ENCODE measurements around the gene NLRX1. TPM values are rescaled to one million over a fixed set of nuclear protein-coding genes. Genes with fewer than 3 reads are reported as not detected.
"Not testable (repeated sequence)": the region's sequence is repeated elsewhere in the genome, so short reads cannot be mapped to it uniquely, and the experiment has no call there.

Gene NLRX1
- total RNA-seq, 1 donor from 2014 or later, result 14.7 TPM

GRCh38 chr11:119166368-119167076, 2.0 kb upstream of the NLRX1 start:
- H3K4me3 ChIP-seq (ENCODE audit: low read depth, low read length), result no peak overlapping the region
- no peak for TF ChIP-seq CTCF (conservative IDR thresholded peaks at IDR 0.05; ENCODE audit: low read depth, low read length)
- DNase-seq (ENCODE audit: low read depth), result peak; percentile 41

GRCh38 chr11:119167077-119167458, 1.5 kb upstream of the NLRX1 start:
- not testable (repeated sequence) for H3K4me3 ChIP-seq (ENCODE audit: low read depth, low read length); DNase-seq (ENCODE audit: low read depth)

- no peak for TF ChIP-seq CTCF (conservative IDR thresholded peaks at IDR 0.05; ENCODE audit: low read depth, low read length)
- no peak overlapping the region for H3K4me3 ChIP-seq (ENCODE audit: low read depth, low read length)
- no peak for DNase-seq (ENCODE audit: low read depth)
These were observed 592 bp upstream of the NLRX1 start for GRCh38 chr11:119167933-119168332.

- H3K4me3 ChIP-seq (ENCODE audit: low read depth, low read length), result peak overlapping the region; percentile 73
- no peak for DNase-seq (ENCODE audit: low read depth)
- no peak for TF ChIP-seq CTCF (conservative IDR thresholded peaks at IDR 0.05; ENCODE audit: low read depth, low read length)
These were observed 776 bp downstream of the NLRX1 start for GRCh38 chr11:119169282-119169719.

- no peak for TF ChIP-seq CTCF (conservative IDR thresholded peaks at IDR 0.05; ENCODE audit: low read depth, low read length)
- H3K4me3 ChIP-seq (ENCODE audit: low read depth, low read length), result no peak overlapping the region
- DNase-seq (ENCODE audit: low read depth), result no peak
These were observed 4.0 kb downstream of the NLRX1 start for GRCh38 chr11:119172513-119172912.

- DNase-seq (ENCODE audit: low read depth), result no peak
- no peak overlapping the region for H3K4me3 ChIP-seq (ENCODE audit: low read depth, low read length)
- no peak for TF ChIP-seq CTCF (conservative IDR thresholded peaks at IDR 0.05; ENCODE audit: low read depth, low read length)
These were observed 4.9 kb downstream of the NLRX1 start for GRCh38 chr11:119173453-119173852.

GRCh38 chr11:119175493-119176077, 7.1 kb downstream of the NLRX1 start:
- no peak for TF ChIP-seq CTCF (conservative IDR thresholded peaks at IDR 0.05; ENCODE audit: low read depth, low read length)
- H3K4me3 ChIP-seq (ENCODE audit: low read depth, low read length), result no peak overlapping the region
- no peak for DNase-seq (ENCODE audit: low read depth)
